Activated CD4-positive, alpha-beta T cell treated with anti-CD3 and anti-CD28 coated beads, Interleukin-2, Interleukin-6, amounts not matched to agents 100 ng/mL and 50 ng/mL, durations not matched to agents 16 hours and 8 hours (primary cell): ENCODE results near the gene PDPK1.
"Not testable (repeated sequence)": the region's sequence is repeated elsewhere in the genome, so short reads cannot be mapped to it uniquely, and the experiment has no call there.

Experiments
- DNase-seq: peaks from one replicate; pipeline ENCODE4 v3.0.0-alpha.2; 2020

The PDPK1 gene

GRCh38 chr16:2526135-2526534, 11.7 kb upstream of the PDPK1 start:
- DNase-seq = no peak

DNA sequence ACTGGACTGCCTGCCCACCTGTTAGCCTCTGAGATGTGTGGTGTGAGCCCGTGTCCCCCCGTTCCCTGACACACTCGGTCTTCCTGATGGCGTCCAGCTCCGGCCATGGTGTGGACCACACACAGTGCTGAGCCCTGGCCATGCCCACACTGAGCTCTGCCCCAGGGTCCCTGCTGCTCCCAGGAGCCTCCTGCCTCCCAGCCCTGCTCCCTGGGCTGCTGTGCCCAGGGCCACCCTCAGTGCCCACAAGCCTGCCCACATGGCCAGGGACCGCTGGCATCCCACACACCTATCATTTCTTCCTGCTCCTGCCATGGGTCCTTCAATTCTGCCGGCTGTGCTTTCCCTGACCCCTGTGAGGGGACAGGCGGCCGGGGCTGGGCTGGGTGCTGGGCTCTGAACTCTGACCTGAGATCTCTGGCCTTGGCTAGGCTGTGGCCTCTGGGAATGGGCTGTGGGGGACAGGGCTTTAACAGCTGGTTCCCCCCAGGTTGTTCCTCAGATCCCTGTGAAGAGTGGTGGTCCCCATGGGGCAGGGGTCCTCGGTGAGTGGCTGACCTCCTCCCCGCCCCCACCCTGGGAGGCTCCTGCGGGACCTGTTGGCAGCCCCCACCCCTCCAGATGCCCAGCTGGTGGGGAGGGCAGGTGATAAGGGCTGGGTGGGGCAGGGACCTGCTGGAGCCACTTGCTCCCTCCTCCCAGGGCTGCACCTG, 10.6 kb upstream of the PDPK1 start:
- no peak for DNase-seq

- DNase-seq = no peak
Measured at GRCh38 chr16:2527784-2528100, 10.1 kb upstream of the PDPK1 start.

- DNase-seq = no peak
Measured at GRCh38 chr16:2528161-2529060, 9.4 kb upstream of the PDPK1 start.

DNA sequence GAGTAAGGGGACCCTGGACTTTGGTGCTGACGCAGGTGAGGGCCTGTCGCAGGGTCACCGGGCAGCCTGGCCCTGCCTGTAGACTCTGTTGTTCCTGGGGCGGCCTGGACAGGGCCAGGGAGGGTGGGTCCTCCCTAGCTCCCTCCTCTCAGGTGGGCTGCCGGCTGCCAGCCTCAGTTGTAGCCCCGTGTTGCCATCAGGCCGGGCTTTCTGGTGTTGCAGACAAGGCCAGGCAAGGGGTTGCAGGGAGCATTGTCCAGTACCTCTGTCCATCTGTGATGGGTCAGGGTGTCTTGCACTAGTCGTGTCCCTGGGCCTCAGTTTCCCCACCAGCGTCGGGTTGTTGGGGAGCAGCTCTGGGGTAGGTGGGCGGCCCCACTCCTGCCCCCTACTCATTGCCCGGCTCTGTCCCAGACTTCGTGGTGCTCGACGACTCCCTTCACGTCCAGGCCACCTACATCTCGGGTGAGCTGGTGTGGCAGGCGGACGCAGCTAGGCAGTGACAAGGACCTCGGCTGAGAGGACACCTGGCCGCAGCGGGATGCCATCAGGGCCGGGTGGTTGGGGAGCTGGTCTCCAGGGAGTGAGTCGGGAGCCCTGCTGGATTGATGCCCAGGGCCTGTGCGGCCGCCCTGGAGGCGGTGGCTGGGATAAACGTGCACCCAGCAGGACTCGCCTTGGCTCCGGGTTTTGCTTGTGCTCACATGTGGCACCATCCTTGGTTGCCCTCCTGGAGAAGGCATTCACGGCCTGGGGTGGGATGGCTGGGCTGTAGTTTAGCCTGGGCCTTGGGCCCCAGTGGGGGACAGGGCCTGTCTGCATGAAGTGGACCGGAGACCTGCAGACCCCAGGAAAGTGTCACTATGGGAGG, 8.5 kb upstream of the PDPK1 start:
- DNase-seq = no peak

GRCh38 chr16:2529961-2530628, 7.7 kb upstream of the PDPK1 start:
- no peak for DNase-seq

GRCh38 chr16:2530629-2531318, 7.0 kb upstream of the PDPK1 start:
- no peak for DNase-seq

GRCh38 chr16:2531371-2531695, 6.5 kb upstream of the PDPK1 start, which contains the start of gene CEMP1:
TSS of gene CEMP1 (minus strand) at chr16:2531408. CDS start at chr16:2531073, 335 bp downstream.
- DNase-seq = no peak

DNA sequence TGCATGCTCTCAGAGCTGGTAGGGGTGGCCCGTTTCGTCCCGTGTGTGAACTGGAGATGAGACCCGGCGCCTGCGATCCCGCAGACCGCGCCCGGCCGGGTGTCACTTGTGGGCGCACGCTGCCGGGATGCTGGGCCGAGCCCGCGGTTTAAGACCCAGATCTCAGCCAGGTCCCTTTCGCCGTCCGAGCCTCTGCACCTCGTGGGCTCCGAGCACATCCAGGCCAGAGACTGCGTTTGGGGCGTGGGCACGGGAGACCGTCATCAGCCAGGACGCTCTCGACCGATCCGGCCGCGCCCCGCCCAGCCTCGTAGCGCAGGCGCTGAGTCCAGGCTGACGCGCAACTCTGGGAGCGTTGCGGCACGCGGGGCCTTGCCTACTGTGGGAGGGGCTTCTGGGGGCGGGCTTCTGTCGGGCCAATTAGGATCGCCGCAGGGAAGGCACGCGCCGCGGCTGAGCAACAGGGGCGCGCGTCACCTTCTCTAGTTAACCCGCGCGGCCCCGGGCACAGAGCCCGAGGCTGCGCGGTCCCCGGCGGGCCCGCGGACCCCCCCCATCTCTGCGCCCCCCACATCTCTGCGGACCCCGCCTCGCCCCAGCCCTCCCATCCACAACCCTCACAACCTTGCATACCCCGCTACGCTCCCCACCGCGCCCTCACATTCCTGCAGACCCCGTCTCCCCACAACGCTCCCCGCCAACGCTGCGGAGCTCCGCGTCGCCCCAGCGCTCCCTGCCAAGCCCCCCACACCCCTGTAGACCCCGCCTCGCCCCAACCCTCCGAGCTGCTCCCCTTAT, 5.9 kb upstream of the PDPK1 start:
- peak; percentile 99 for DNase-seq

DNA sequence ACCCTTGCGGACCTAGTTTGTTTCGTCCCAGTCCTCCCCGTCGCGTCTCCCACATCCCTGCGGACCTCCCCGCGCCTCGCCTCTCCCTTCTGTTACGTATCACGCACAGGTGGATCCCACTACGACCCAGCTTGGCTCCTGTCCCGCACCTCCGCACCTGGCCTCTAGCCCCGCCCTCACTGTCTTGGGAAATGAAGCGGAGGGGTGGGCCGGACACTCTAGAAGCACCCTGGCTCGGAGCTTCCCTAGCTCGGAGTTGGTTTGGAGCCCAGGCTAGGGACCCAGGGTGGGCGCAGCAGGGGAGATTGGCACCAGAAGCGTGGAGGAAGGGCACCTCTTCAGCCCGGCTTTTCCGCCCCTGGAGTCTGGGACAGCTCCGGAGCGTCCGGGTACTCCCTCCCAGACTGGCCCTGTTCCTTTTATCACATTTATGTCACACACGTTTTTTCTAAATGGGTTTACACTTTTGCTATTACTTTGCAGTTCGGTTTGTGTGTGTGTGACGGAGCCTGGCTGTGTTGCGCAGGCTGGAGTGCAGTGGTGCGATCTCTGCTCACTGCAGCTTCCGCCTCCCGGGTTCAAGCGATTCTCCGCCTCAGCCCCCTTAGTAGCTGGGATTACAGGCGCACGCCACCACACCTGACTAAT, 5.2 kb upstream of the PDPK1 start:
- DNase-seq = peak; percentile 82

- not testable (repeated sequence) for DNase-seq
Measured at GRCh38 chr16:2533142-2533755, 4.6 kb upstream of the PDPK1 start.

GRCh38 chr16:2533912-2534311, 3.9 kb upstream of the PDPK1 start:
- no peak for DNase-seq

- not testable (repeated sequence) for DNase-seq
Measured at GRCh38 chr16:2534335-2534734, 3.5 kb upstream of the PDPK1 start.

GRCh38 chr16:2535625-2536013, 2.2 kb upstream of the PDPK1 start:
- DNase-seq = no peak

GRCh38 chr16:2539192-2539844, 1.5 kb downstream of the PDPK1 start:
- DNase-seq = not testable (repeated sequence)

- DNase-seq = peak; percentile 51
Measured at GRCh38 chr16:2539845-2540458, 2.1 kb downstream of the PDPK1 start.

- not testable (repeated sequence) for DNase-seq
Measured at GRCh38 chr16:2540912-2541311, 3.1 kb downstream of the PDPK1 start.

- not testable (repeated sequence) for DNase-seq
Measured at GRCh38 chr16:2541409-2541808, 3.6 kb downstream of the PDPK1 start.

DNA sequence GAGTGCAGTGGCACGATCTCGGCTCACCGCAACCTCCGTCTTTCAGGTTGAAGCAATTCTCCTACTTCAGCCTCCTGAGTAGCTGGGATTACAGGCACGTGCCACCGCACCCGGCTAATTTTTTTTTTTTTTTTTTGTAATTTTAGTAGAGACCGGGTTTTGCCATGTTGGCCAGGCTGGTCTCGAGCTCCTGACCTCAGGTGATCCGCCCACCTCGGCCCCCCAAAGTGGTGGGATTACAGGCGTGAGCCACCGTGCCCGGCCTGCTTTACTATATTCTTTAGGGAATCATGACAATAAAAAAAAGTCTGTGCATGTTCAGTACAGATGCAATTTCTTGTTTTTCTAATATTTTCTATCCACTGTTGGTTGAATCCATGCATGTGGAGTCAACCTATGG, 6.0 kb downstream of the PDPK1 start:
- DNase-seq = not testable (repeated sequence)
